BE2C (cell line): Measurements from ENCODE around the gene SMAD4.

Experiments
- DNase-seq: peaks from one replicate; pipeline ENCODE4 v3.0.0-alpha.2; 2020
- H3K27me3 ChIP-seq: fragments of 250-450 bp; sonication (Bioruptor Pico); 2 replicates; pipeline ENCODE4 v1.5.1; 2020; ENCODE audit warnings: mild to moderate bottlenecking
- H3K36me3 ChIP-seq: fragments of 250-450 bp; sonication (Bioruptor Pico); 2 replicates; pipeline ENCODE4 v1.5.1; 2020; ENCODE audit warnings: mild to moderate bottlenecking
- H3K4me1 ChIP-seq: fragments of 250-450 bp; sonication (Bioruptor Pico); 2 replicates; pipeline ENCODE4 v1.5.1; 2020
- H3K4me3 ChIP-seq: 2 replicates; pipeline ENCODE4 v1.5.1; 2011; ENCODE audit warnings: low read depth, low read length
- H3K9me3 ChIP-seq: fragments of 250-450 bp; sonication (Bioruptor Pico); 2 replicates; pipeline ENCODE4 v1.5.1; 2020
- TF ChIP-seq, protein P1 (sequence below): IDR thresholded peaks from 2 replicates; pipeline ENCODE4 v1.5.1; 2012; ENCODE audit warnings: mild to moderate bottlenecking, low read depth, low read length

Gene SMAD4

DNA sequence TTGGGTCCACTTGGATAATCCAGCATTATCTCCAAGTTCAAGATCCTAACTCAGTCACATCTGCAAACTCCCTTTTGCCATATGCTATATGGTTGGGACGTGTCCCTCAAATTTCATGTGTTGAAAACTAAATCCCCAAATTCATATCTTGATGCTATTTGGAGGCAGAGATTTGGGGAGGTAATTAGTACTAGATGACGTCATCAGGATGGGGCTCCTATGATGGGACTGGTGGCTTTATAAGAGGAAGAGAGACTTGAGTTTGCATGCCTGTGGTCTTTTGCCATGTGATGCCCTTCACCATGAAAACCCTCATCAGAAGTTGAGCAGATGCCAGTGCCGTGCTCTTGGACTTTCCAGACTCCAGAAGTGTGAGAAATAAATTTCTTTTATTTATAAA is 16.8 kb upstream of the SMAD4 start:
- no peak for DNase-seq
- Histone ChIP-seq H3K4me1 (no peaks in the 10 kb centered on the region), H3K9me3 (no peaks in the 10 kb centered on the region), H3K4me3 (no peak overlapping the region), H3K36me3 (no peaks in the 10 kb centered on the region), H3K27me3 (no peaks in the 10 kb centered on the region)
- TF ChIP-seq, protein P1, sequence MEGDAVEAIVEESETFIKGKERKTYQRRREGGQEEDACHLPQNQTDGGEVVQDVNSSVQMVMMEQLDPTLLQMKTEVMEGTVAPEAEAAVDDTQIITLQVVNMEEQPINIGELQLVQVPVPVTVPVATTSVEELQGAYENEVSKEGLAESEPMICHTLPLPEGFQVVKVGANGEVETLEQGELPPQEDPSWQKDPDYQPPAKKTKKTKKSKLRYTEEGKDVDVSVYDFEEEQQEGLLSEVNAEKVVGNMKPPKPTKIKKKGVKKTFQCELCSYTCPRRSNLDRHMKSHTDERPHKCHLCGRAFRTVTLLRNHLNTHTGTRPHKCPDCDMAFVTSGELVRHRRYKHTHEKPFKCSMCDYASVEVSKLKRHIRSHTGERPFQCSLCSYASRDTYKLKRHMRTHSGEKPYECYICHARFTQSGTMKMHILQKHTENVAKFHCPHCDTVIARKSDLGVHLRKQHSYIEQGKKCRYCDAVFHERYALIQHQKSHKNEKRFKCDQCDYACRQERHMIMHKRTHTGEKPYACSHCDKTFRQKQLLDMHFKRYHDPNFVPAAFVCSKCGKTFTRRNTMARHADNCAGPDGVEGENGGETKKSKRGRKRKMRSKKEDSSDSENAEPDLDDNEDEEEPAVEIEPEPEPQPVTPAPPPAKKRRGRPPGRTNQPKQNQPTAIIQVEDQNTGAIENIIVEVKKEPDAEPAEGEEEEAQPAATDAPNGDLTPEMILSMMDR = no peak

DNA sequence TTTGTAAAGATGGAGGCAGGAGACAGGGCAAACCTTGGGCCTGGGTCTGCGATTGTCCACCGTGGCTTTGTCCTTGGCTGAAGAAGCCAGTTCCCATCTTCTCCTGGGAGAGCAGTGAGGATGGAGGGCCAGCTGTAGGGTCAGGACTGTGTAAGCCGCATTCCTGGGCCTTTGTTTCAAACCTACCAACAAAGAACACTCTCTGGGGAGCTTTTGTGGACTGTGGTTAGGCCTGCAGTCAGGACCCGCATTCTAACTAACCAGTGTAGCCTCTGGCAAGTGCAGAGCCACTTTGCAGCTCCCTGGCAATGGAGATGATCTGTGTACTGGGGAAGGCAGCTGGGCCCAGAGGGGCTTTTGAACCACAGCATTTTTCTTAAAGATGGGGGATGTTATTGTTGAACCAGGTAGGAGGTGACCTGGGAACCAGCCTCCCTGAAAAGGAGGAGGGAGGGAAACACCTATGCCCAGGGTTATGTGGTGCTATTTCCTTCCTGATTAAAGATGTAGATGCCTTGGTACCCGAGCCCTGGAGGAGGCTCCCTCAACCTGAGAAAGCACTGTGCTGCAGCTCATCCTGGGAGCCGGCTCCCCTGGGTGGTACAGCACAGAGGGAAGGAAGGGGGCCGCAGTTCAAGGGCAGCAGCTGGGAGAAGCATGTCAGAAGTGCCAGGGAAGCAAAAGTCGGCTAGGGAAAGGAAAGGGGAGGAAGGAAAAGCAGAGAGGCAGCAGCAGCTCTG is 12.7 kb upstream of the SMAD4 start:
- no peak for DNase-seq
- no peaks in the 10 kb centered on the region for H3K4me1 ChIP-seq
- H3K27me3 ChIP-seq = no peaks in the 10 kb centered on the region
- TF ChIP-seq, protein P1 = no peak
- no peak overlapping the region for H3K4me3 ChIP-seq
- H3K36me3 ChIP-seq = no peaks in the 10 kb centered on the region
- no peaks in the 10 kb centered on the region for H3K9me3 ChIP-seq

DNA sequence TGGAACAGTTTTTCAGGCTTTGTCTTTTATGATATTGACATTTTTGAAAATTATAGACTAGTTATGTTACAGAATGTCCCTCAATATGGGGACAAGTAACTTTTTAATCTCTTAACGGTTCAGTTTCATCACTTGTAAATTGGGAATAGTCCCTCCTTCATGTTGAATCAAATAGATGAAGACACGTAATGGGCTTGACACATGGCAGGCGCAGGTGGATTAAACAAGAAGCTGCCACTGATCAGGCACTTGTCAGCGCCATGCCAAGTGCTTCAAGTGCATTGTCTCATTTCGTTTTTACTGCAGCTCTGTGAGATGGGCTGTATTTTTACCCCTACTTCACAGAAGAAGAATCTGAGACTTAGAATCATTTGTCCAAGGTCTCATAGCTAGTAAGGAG is 9.5 kb upstream of the SMAD4 start:
- H3K4me3 ChIP-seq = no peak overlapping the region
- H3K4me1 ChIP-seq = no peaks in the 10 kb centered on the region
- no peaks in the 10 kb centered on the region for H3K36me3 ChIP-seq
- no peaks in the 10 kb centered on the region for H3K27me3 ChIP-seq
- DNase-seq = no peak
- TF ChIP-seq, protein P1 = no peak
- no peaks in the 10 kb centered on the region for H3K9me3 ChIP-seq

DNA sequence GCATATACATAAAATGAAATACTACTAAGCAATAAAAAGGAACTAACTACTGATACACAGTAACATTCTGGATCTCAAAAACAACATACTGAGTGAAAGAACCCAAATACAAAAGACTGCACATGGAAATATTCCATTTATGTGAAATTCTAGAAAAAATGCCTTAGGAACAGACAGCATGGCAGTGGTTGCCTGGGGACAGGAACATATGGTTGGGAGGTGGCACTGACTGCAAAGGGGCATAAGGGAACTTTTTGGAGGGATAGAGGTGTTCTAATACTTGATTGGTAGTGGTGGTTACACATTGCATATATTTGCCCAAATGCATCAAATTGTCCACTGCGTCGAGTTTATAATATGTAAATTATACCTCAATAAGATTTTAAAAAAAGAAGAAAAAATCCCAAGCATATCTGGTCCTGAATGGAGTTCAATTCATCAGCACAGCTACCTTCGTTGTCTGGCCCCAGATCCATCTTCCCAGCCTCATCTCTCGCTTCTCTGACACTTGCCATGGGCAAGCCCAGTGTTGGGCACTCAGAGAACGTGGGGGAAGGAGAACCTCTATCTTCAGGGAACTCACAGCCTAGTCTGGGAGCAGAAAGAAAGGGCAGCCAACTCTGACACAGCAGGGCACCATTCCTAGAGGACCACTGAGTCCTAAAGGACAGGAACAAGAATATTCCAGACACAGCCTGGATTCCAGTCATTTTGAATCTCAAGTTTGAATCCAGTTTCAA is 8.6 kb upstream of the SMAD4 start:
- TF ChIP-seq, protein P1 = no peak
- H3K36me3 ChIP-seq = no peaks in the 10 kb centered on the region

DNA sequence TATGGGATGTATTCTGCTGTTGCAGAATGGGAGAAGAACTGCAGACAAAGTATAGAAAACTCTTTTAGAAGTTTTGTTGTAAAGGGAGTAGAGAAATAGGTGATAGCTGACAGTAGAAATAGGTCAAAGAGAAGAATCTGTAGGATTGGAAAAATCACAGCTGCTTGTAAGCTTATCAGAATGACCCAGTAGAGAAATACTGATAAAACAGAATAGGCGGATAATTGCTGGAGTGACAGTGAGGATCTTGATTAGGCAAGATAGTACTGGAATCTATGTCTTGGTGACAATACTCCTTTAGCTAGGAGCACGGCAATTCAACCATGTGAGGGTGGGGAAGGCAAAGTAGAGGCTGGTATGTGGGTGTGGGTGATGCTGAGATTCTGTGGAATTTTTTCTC is 4.5 kb upstream of the SMAD4 start:
- TF ChIP-seq, protein P1 = no peak
- no peak for DNase-seq
- H3K4me3 ChIP-seq = no peak overlapping the region
- no peaks in the 10 kb centered on the region for H3K36me3 ChIP-seq
- H3K9me3 ChIP-seq = no peaks in the 10 kb centered on the region
- no peaks in the 10 kb centered on the region for H3K27me3 ChIP-seq
- H3K4me1 ChIP-seq = no peaks in the 10 kb centered on the region

More for the DNA sequence above, 8.6 kb upstream of the SMAD4 start:
- Histone ChIP-seq H3K9me3 (no peaks in the 10 kb centered on the region), H3K4me3 (no peak overlapping the region), H3K4me1 (no peaks in the 10 kb centered on the region), H3K27me3 (no peaks in the 10 kb centered on the region)
- DNase-seq = no peak
